Spleen (tissue), 11 donors: ENCODE data around the gene SIK3. TPM values are rescaled to one million over a fixed set of nuclear protein-coding genes. Genes with fewer than 3 reads are reported as not detected.

Experiments used
- DNase-seq: peaks from one replicate; pipeline ENCODE4 v3.0.0-alpha.2; 2020
- H3K27ac ChIP-seq, 8 donors: fragments of 200-600 bp; sonication (generic) in 7 of 8; 1 replicate in 4 of 8; 2 replicates in 4 of 8; pipeline versions ENCODE4 v1.5.0 to v1.8.0; 2016 to 2021; ENCODE audit warnings: inconsistent platforms in 4 of 8, mild to moderate bottlenecking in 4 of 8, moderate library complexity in 1 of 8
- H3K27me3 ChIP-seq, 7 donors: fragments of 200-600 bp; sonication (generic) in 6 of 7; replicated peaks in 1 of 7; 1 replicate in 4 of 7; 2 replicates in 3 of 7; pipeline versions ENCODE4 v1.5.0 to v1.8.0; 2016 to 2021; ENCODE audit warnings: inconsistent platforms in 3 of 7, mild to moderate bottlenecking in 1 of 7
- H3K36me3 ChIP-seq, 6 donors: fragments of 200-600 bp; sonication (generic) in 5 of 6; 1 replicate in 4 of 6; 2 replicates in 2 of 6; pipeline versions ENCODE4 v1.5.0 to v1.8.0; 2016 to 2021; ENCODE audit warnings: inconsistent platforms in 2 of 6
- H3K4me1 ChIP-seq, 6 donors: fragments of 200-600 bp; sonication (generic) in 5 of 6; 1 replicate in 3 of 6; 2 replicates in 3 of 6; pipeline versions ENCODE4 v1.5.0 to v1.8.0; 2016 to 2021; ENCODE audit warnings: inconsistent platforms in 3 of 6
- H3K4me3 ChIP-seq, 8 donors: fragments of 200-600 bp; sonication (generic) in 7 of 8; 1 replicate in 4 of 8; 2 replicates in 4 of 8; pipeline versions ENCODE4 v1.5.0 to v1.8.0; 2016 to 2021; ENCODE audit warnings: inconsistent platforms in 4 of 8, mild to moderate bottlenecking in 4 of 8, moderate library complexity in 2 of 8
- H3K9me3 ChIP-seq, 8 donors: fragments of 200-600 bp; sonication (generic) in 7 of 8; 1 replicate in 4 of 8; 2 replicates in 4 of 8; pipeline versions ENCODE4 v1.5.0 to v1.8.0; 2016 to 2021; ENCODE audit warnings: inconsistent platforms in 4 of 8
- CTCF ChIP-seq, 11 experiments: fragments of 200-600 bp in 7 of 11; fragments of 450-650 bp in 4 of 11; sonication (generic) in 4 of 11; IDR thresholded peaks in 8 of 11; conservative IDR thresholded peaks in 3 of 11; 1 replicate in 7 of 11; 2 replicates in 4 of 11; pipeline versions ENCODE4 v1.4.0 to v1.8.0; 2016 to 2021; ENCODE audit warnings: antibody characterized with exemption in 11 of 11, inconsistent platforms in 4 of 11, mild to moderate bottlenecking in 1 of 11
- POLR2A ChIP-seq, 3 donors: fragments of 450-650 bp; IDR thresholded peaks; one replicate each; pipeline ENCODE4 v1.5.1; 2017; ENCODE audit warnings: antibody characterized with exemption in 3 of 3, mild to moderate bottlenecking in 1 of 3
- POLR2AphosphoS5 ChIP-seq, 3 donors: sonication (generic); formaldehyde crosslinking; IDR thresholded peaks; one replicate each; pipeline ENCODE4 v1.5.1; 2017; ENCODE audit warnings: antibody characterized with exemption in 3 of 3
- WGBS, 5 donors: extraction: QIAGEN DNeasy Blood & Tissue Kit in 3 of 5; methylation state at CpG; one replicate each; pipeline versions ENCODE4 v1.1.5 to v1.1.7; 2013 to 2018; 5-methylcytosine and 5-hydroxymethylcytosine counted together
- intact Hi-C: fragments of 100-400 bp; cut with DNase I; formaldehyde crosslinking; loops from one replicate; pipeline ENCODE4 v1.15.0; 2023; ENCODE audit warnings: low total_unique reads
- polyA plus RNA-seq, 3 donors: library from polyadenylated mRNA; stranded (reverse); fragments of 200-250 nt; gene quantifications; one replicate each; pipeline ENCODE4 v1.2.1, GENCODE V29; 2013
- total RNA-seq, 7 donors: library from RNA; depleted of rRNA in 3 of 7; stranded (reverse); fragments of >200 nt in 3 of 7; fragmentation: NEBNext Ultra II Directional in 4 of 7; extraction: Animal tissue kit (Norgen Biotek cat#: 25700) in 4 of 7; gene quantifications; one replicate each; pipeline versions ENCODE4 v1.1.0 to v1.2.1, GENCODE V29; 2016 to 2021
- donor health status: healthy with polysubstance abuse.
- donor health status: DM: no; HTN: no; CAD: no; lungs with moderate emphysema.
- donor health status: DM: no; HTN: no; CAD: no.
- donor health status: Bipolar disorder and iron deficiency.
- donor health status: healthy.
- donor health status: DM: no; HTN: no; CAD: no.
- donor health status: DM: yes; HTN: yes; CAD: no.

The SIK3 gene
- total and polyA plus RNA-seq, 10 donors, result 7.8 to 112 (median 67.6) TPM

GRCh38 chr11:116826751-116827431 lies 271.3 kb downstream of the SIK3 start:
- no peak overlapping the region for H3K27ac ChIP-seq
- no peaks in the 10 kb centered on the region for H3K9me3 ChIP-seq
- H3K27me3 ChIP-seq, result no peaks in the 10 kb centered on the region
- H3K4me3 ChIP-seq, result no peak overlapping the region
- WGBS, 5 donors, result 78 to 84% (median 81%) methylated on average over 8 to 9 of the region's 9 CpGs
- no peak for DNase-seq
- no peaks in the 10 kb centered on the region for H3K36me3 ChIP-seq
- intact Hi-C loops, result no loop called here
- TF ChIP-seq POLR2AphosphoS5 (IDR thresholded peaks at IDR 0.05) (no peak), CTCF (IDR thresholded peaks at IDR 0.05 in 8 of 11, conservative IDR thresholded peaks at IDR 0.05 in 3 of 11) (no peak), POLR2A (IDR thresholded peaks at IDR 0.05) (no peak)
- no peaks in the 10 kb centered on the region for H3K4me1 ChIP-seq

DNA sequence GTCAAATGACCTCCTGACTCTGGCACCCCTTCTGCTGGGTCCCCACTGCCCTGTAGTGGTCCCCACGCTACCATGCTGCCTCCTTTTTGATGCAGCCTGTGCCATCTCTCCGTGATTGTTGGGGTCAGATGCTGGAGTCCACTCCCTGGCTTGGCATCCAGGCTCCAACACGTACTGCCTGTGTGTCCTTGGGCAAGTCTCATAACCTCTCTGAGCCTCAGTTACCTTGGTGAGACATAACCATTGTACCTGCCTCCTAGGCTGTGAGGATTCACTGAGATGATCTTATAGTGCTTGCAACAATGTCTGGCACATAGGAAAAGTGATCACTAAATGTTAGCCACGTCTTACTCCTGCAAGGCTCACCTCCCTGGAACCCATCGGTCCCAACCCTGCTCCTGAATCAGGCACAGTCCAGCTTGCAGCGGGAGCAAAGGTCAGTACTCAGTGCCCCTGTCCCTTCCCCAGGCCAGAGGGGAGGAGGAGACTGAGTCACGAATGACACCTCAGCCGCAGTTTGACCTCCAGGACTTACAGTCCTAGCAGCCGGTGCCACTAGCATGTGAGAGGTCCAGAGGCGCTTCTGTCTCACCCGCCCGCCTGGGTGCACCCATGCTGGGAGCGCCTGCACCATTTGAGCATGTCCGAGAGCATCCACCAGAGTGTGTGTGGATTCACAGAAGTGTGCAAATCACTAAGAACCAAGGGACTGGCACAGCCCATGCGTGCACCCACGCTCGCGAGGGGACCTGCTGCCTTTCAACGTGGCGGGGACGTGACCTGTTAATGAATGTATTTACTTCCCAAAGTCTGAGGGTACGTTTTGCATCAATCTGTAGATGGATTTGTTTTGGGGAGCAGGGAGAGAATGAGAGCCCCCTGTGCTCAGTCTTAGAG lies 272.1 kb downstream of the SIK3 start:
- Histone ChIP-seq H3K27ac (no peak overlapping the region), H3K9me3 (no peaks in the 10 kb centered on the region), H3K4me1 (no peaks in the 10 kb centered on the region), H3K36me3 (no peaks in the 10 kb centered on the region), H3K27me3 (no peaks in the 10 kb centered on the region), H3K4me3 (no peak overlapping the region)
- no peak for TF ChIP-seq POLR2A (IDR thresholded peaks at IDR 0.05)
- TF ChIP-seq CTCF (IDR thresholded peaks at IDR 0.05 in 8 of 11, conservative IDR thresholded peaks at IDR 0.05 in 3 of 11), result no peak
- no peak for TF ChIP-seq POLR2AphosphoS5 (IDR thresholded peaks at IDR 0.05)
- intact Hi-C loops, result no loop called here
- WGBS, 5 donors, result 78 to 81% (median 79%) methylated on average over 17 to 22 of the region's 22 CpGs
- DNase-seq, result no peak

DNA sequence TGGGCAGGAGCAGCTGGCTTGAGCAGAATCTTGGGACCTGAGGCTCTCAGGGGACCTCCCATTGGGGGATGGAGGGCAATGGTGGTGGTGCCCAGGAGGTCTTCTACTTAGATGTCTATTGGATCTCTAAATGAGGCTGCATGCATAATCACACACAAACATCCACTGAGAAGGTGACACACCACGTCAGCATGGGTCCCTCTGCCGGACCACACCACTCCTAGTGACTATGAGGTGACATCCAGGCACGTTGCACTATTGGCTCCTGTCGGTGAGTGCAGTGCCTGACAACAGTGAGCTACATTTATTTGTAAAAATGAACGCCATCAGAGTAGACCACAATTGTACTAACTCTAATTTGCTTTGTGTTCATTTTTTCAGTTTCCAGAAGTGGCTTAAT lies 272.8 kb downstream of the SIK3 start:
- Histone ChIP-seq H3K9me3 (no peaks in the 10 kb centered on the region), H3K27ac (no peak overlapping the region), H3K36me3 (no peaks in the 10 kb centered on the region), H3K4me1 (no peaks in the 10 kb centered on the region), H3K4me3 (no peak overlapping the region), H3K27me3 (no peaks in the 10 kb centered on the region)
- 68 to 88% (median 83%) methylated on average over 4 to 5 of the region's 5 CpGs for WGBS, 5 donors
- no peak for TF ChIP-seq POLR2A (IDR thresholded peaks at IDR 0.05)
- TF ChIP-seq CTCF (IDR thresholded peaks at IDR 0.05 in 8 of 11, conservative IDR thresholded peaks at IDR 0.05 in 3 of 11), result no peak
- TF ChIP-seq POLR2AphosphoS5 (IDR thresholded peaks at IDR 0.05), result no peak
- intact Hi-C loops, result no loop called here
- no peak for DNase-seq
